ENCODE measurements around the gene CASZ1.

GRCh38 chr1:10638559-10639005 is 157.9 kb downstream of the CASZ1 start:
- TF ChIP-seq, protein P1, sequence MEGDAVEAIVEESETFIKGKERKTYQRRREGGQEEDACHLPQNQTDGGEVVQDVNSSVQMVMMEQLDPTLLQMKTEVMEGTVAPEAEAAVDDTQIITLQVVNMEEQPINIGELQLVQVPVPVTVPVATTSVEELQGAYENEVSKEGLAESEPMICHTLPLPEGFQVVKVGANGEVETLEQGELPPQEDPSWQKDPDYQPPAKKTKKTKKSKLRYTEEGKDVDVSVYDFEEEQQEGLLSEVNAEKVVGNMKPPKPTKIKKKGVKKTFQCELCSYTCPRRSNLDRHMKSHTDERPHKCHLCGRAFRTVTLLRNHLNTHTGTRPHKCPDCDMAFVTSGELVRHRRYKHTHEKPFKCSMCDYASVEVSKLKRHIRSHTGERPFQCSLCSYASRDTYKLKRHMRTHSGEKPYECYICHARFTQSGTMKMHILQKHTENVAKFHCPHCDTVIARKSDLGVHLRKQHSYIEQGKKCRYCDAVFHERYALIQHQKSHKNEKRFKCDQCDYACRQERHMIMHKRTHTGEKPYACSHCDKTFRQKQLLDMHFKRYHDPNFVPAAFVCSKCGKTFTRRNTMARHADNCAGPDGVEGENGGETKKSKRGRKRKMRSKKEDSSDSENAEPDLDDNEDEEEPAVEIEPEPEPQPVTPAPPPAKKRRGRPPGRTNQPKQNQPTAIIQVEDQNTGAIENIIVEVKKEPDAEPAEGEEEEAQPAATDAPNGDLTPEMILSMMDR (IDR thresholded peaks at IDR 0.05) = no peak
- TF ChIP-seq POLR2A (IDR thresholded peaks at IDR 0.05; ENCODE audit: low read depth) (no peak), EP300 (IDR thresholded peaks at IDR 0.05) (no peak), POLR2AphosphoS5 (IDR thresholded peaks at IDR 0.05) (no peak)
